ENCODE measurements around the gene PRKAA1.
"Not testable (repeated sequence)": the region's sequence is repeated elsewhere in the genome, so short reads cannot be mapped to it uniquely, and the experiment has no call there.

GRCh38 chr5:40786664-40787063, 11.5 kb downstream of the PRKAA1 start:
- not testable (repeated sequence) for TF ChIP-seq POLR2A, CTCF, EP300 (IDR thresholded peaks at IDR 0.05)
